SKM-1 treated with dmso at 0.1 percent for 144 hours (cell line): ENCODE results near the gene PDHX.
"Not testable (repeated sequence)": the region's sequence is repeated elsewhere in the genome, so short reads cannot be mapped to it uniquely, and the experiment has no call there.

Experiments
- DNase-seq: peaks from one replicate; lab custom pipeline; 2025; ENCODE audit not compliant: unreplicated experiment; lab: John Stamatoyannopoulos, UW

The PDHX gene

GRCh38 chr11:34910817-34911216 lies 5.6 kb upstream of the PDHX start:
- DNase-seq: no peak

GRCh38 chr11:34911676-34912075 lies 4.7 kb upstream of the PDHX start:
- DNase-seq: no peak

- not testable (repeated sequence) for DNase-seq
These were observed 2.9 kb upstream of the PDHX start for GRCh38 chr11:34913556-34913955.

- DNase-seq: no peak
These were observed 1.0 kb upstream of the PDHX start for GRCh38 chr11:34915136-34916014.

- DNase-seq: no peak
These were observed 689 bp downstream of the PDHX start for GRCh38 chr11:34916843-34917770.

- no peak for DNase-seq
These were observed 4.7 kb downstream of the PDHX start for GRCh38 chr11:34921156-34921555.

GRCh38 chr11:34924714-34925113 lies 8.3 kb downstream of the PDHX start:
- DNase-seq: no peak

GRCh38 chr11:34926101-34926830 lies 9.8 kb downstream of the PDHX start:
- peak; percentile 40 for DNase-seq

- DNase-seq: no peak
These were observed 10.4 kb downstream of the PDHX start for GRCh38 chr11:34926831-34927132.

- DNase-seq: no peak
These were observed 12.0 kb downstream of the PDHX start for GRCh38 chr11:34928268-34928959.

- DNase-seq: no peak
These were observed 12.7 kb downstream of the PDHX start for GRCh38 chr11:34928960-34929680.

GRCh38 chr11:34929794-34930763 lies 13.7 kb downstream of the PDHX start:
- no peak for DNase-seq

- DNase-seq: no peak
These were observed 20.7 kb downstream of the PDHX start for GRCh38 chr11:34936945-34937629.

GRCh38 chr11:34938611-34939010 lies 22.2 kb downstream of the PDHX start:
- no peak for DNase-seq

- DNase-seq: no peak
These were observed 23.7 kb downstream of the PDHX start for GRCh38 chr11:34940026-34940677.

- DNase-seq: no peak
These were observed 25.3 kb downstream of the PDHX start for GRCh38 chr11:34941688-34942087.

- DNase-seq: no peak
These were observed 28.3 kb downstream of the PDHX start for GRCh38 chr11:34944692-34945091.

- no peak for DNase-seq
These were observed 32.3 kb downstream of the PDHX start for GRCh38 chr11:34948696-34949095.
